GM21576 (cell line): Measurements from ENCODE around the gene STAC3.

ENCODE experiments used
- ATAC-seq: cut with Tn5 transposase; IDR thresholded peaks from one replicate; pipeline ENCODE4 v1.9.1; 2021; ENCODE audit warnings: mild to moderate bottlenecking, moderate library complexity; ENCODE audit not compliant: unreplicated experiment

Gene STAC3

GRCh38 chr12:57224278-57224972, 26.6 kb downstream of the STAC3 start:
- no peak for ATAC-seq

- ATAC-seq, result no peak
Measured at GRCh38 chr12:57223191-57224165, 27.5 kb downstream of the STAC3 start.

- ATAC-seq, result no peak
Measured at GRCh38 chr12:57222286-57223190, 28.4 kb downstream of the STAC3 start.

GRCh38 chr12:57221169-57221917, 29.6 kb downstream of the STAC3 start:
- ATAC-seq, result no peak

- ATAC-seq, result no peak
Measured at GRCh38 chr12:57220770-57221168, 30.2 kb downstream of the STAC3 start.

GRCh38 chr12:57219993-57220754, 30.8 kb downstream of the STAC3 start:
- no peak for ATAC-seq

- ATAC-seq, result no peak
Measured at GRCh38 chr12:57219205-57219992, 31.6 kb downstream of the STAC3 start.

GRCh38 chr12:57218030-57218853, 32.7 kb downstream of the STAC3 start:
- no peak for ATAC-seq

- ATAC-seq, result no peak
Measured at GRCh38 chr12:57216921-57217879, 33.8 kb downstream of the STAC3 start.

- no peak for ATAC-seq
Measured at GRCh38 chr12:57216014-57216911, 34.7 kb downstream of the STAC3 start, which contains the start of gene NXPH4. NXPH4 (plus strand) TSS chr12:57216794; CDS start chr12:57216970, 176 bp downstream.

GRCh38 chr12:57215668-57216013, 35.3 kb downstream of the STAC3 start:
- peak; percentile 37 for ATAC-seq

GRCh38 chr12:57215065-57215464, 35.9 kb downstream of the STAC3 start:
- ATAC-seq, result no peak

- no peak for ATAC-seq
Measured at GRCh38 chr12:57214398-57214781, 36.6 kb downstream of the STAC3 start.

GRCh38 chr12:57213763-57214397, 37.1 kb downstream of the STAC3 start:
- no peak for ATAC-seq

- ATAC-seq, result peak; percentile 49
Measured at GRCh38 chr12:57213058-57213715, 37.8 kb downstream of the STAC3 start.
